GM15510 (cell line): ENCODE data around the gene LRRC4C.

Experiments used
- POLR2A ChIP-seq: IDR thresholded peaks from 3 replicates; pipeline ENCODE4 v1.6.1; 2011; ENCODE audit warnings: borderline replicate concordance; ENCODE audit not compliant: insufficient read length; ENCODE audit errors: extremely low read depth

Gene LRRC4C

DNA sequence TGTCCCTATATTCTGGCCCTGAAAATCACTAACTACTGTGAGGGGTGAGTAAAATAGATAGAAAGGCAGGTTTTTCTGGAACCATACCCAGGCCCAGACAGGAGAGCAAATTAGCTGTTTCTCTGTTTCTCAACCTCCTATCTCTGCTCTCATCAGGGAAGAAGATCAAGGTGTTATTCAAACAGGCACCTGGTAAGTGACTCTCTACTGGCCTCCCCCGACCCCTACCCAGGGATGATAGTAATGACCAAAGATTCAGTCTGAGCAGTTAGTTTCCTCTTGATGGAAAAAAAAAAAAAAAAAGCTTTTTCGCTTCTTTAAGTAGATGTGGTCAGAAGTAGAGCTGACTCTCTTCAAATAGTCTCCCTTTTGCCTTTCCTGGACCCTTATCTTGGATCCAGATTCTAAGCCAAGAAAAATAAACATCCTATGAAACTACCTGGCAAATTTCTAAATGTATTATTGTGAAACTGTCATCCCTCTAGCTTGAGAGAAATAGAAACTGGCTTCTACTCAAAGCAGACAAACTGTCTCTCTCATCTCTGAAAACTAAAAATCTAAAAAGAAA, 9.9 kb downstream of the LRRC4C start:
- no peak for TF ChIP-seq POLR2A

DNA sequence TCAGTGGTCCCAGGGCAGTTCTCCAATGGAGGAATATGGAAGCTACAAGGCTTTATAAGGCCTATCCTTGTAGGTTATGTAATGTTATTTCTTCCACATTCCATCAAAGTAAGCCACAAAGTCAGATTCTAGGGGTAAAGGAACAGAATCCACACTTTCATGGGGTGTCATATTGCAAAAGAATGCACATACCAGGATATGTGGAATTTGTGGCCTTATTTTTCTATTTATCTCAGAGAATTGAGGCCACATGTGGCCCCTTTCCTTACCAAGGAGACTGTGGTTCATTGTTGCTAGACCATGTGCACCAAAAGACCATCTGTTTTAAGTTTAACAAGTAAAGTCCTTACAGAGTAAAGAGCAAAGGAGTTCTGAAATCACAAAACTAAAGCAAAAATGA, 12.9 kb downstream of the LRRC4C start:
- TF ChIP-seq POLR2A = no peak

DNA sequence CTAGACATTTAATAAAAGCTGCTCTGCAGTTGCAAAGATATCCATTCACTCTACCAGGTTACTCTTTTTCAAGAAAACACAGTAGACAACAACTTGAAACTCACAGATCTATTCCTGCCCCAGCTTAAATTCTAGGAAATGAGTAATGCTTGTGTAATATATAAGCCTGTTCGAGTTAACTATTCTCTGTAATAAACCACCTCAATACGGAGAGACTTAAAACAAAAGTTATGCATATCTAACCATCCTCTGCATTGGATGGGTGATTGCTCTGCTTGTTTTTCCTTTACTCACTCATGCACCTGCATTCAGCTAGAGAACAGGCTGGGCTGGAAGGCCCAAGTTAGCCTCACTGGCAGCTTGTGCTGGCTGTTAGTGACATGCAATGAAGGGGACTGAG, 13.3 kb downstream of the LRRC4C start:
- TF ChIP-seq POLR2A = no peak

DNA sequence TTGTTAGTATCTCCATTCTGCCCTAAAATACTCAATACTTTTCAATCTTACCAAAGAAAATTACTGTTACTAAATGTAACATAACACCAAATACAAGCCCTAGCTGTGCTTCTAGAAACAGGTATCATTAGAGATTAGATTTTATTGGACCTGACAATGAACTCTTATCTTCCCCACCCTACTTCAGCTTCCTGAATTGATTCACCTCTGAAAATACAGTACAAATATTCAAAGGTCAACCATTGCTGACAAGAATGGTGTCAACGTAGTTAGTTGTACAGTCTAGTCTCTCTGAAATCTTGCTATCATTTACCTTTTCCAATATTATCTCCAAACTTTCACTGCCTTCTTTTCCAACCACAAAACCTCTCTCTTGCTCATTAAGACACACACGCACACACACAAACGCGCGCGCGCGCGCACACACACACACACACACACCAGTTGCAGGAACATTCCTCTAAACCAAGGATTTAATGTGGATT, 22.4 kb downstream of the LRRC4C start:
- no peak for TF ChIP-seq POLR2A

DNA sequence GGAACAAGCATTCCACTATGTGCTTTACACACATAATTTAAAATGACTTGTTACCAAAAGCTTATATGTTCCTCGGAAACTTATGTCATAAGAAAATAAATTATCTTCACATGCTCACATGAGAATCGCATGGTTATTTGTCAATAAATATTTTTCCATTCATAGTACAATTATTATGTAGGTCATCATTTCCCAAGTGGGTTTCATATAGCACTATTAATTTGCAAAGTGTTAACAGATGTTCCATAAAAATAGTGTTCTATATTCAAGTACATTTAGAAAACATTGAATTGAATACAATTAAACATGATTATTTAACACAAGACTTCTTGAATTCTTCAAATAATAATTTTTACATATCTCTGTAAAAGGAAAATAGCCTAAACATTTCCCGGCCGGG, 23.9 kb downstream of the LRRC4C start:
- TF ChIP-seq POLR2A = no peak

DNA sequence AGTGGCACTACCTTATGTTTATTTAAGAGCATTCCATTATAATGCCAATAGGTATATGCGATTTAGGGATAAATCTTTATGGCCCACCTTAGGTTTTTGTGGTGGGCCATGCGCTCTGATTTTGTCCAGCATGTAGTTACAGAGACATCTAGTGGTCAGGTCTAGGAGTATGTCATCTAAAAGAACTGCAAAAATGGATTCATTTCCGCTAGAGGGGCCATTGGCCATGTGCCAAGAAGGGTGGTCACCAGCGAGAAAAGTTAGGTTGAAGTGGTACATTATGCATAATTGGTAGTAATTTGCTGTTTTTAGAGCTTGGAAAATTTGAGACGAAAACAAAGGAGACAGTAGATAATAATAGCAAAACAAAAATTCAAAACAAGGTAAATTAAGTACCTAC, 27.7 kb downstream of the LRRC4C start:
- no peak for TF ChIP-seq POLR2A

DNA sequence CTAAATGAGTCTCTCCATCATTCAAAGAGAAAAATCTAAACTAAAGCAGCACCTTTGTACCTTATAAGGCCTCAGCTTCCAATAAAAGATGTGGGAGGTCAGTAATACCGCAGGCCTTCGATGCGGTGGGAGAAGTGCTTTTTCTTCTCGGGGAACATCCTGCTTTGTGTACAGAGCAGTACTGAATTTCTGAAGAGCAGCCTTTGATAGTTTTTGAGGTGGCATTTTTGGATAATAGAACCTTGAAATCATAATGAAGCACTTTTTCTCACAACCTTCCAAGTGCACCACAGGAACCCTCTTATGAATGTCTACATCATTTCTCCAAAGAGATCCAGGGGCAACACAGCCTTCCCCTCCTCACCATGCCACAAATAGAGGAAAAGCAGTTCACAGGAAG, 39.6 kb downstream of the LRRC4C start:
- no peak for TF ChIP-seq POLR2A

DNA sequence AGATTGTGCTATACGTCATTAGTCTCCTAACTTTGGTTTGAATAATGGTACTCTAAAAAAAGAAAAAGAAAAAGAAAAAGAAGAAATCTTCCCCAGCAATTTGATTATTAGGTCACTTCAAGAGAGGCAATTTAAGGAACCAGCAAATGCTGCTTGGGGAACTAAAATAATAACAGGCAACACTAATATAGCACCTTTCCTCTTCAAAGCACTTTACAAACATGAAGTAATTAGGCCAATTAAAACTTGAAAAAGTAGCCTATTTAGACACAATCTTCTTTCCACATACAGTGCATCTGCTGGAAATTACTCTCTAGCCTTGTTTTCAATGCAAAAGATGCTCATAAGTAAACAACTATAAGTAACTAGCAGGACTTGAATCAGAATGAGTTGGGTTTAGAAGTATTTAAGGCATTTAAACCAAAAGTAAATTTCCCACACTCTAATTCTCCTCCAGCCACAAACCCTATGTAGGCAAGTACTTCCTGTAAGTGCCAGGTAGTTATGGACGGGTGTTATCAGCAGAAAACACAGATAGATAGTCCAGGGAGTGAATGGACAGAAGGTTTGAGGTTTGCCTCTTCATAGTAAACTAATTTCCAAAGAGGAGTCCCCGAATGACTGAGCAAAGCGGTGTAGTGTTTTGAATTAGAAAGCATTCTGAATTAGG, 44.5 kb downstream of the LRRC4C start:
- no peak for TF ChIP-seq POLR2A

DNA sequence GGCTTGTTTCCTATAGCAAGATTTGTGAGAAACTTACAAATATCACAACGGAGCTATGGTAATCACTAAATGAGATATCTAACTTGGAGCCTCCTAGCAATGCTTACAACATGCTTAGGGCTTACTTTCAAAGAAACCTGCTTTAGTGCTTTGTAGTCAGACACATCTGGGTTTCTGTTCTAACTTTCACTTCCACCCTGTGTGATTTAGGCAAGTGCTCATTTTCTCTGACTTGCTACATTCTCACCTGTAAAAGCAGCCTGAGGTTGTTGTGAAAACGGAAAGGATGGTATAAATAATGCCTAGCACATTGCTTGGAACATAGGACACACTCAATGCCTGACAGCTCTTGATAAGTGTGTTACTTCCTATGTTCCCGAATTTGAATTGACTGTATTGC, 45.6 kb downstream of the LRRC4C start:
- TF ChIP-seq POLR2A = no peak

DNA sequence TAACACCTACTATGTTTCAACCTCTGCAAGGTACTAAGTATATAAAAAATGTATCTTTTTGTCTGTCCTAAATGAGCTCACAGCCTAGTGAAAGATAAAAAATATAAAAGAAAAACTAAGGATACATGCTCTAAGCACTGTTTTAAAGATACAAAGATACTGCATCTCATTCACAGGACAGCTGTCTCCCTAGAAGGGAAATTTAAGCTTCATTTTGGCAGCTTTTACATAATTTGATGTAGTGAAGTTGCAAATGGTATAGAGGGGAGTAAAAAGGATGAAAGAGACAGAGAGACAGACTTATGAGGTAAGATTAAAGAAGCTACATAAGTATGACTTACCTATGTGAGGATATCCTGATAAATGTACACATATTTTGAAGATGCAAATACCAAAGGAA, 53.6 kb downstream of the LRRC4C start:
- TF ChIP-seq POLR2A = no peak

DNA sequence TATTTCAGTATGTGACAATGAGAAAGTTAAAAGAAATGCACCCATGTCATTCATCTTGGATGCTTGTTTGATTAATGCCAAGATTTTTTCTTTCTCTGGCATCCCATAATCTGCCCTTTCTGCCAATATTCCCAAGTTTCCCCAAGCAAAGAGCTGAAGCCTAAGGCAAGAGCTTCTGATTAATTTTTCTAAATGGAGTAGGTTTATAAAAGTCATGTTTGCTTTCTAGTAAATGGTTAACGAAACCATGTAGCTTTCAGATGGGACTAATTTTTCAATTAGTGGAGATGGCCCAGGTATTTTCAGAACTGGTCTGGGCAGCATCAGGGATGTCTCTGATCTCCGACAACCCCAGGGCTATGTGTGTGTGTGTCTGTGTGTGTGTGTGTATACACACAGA, 55.3 kb downstream of the LRRC4C start:
- no peak for TF ChIP-seq POLR2A

DNA sequence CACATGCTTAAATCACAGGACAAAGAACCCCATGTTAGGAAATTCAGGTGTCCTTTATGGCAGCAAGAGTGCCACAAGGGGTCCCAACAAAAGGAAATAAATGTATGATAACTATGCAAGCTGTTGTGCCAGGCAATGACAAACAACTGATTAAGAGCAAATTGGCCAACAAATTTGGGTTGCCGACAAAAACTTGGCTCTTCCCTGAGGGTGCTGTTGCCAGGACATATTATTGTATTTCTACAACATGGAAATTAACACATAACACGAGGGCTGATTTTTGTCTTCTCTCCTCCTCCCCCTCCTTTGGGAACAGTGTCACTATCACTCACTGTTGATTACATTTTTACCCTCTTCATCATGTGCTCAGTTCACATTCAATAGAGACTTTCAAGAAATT, 56.0 kb downstream of the LRRC4C start:
- no peak for TF ChIP-seq POLR2A

DNA sequence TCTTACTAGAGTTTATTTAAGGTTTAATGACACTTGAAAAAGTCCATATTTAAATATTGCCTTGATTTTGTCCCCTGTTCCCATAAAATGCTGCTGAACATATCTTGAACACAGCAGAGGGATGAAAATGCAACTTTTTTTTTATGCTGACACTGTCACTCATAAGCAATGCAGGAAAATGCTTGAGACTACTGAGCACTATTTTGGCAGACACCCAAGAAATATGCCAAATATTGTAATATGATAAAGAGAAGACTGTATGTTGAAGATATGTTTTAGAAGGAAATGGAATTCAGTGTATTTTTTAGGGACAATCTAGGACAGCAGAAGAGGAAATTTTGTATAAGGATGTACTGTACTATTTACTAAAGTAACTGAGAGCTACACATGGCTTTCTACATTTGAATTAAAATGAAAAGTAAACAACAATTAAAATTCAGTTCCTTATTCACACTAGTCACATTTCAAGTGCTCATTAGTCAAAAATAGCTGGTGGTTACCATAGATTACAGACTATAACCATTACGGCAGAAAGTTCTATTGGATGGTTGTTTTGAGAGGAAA, 58.6 kb downstream of the LRRC4C start:
- no peak for TF ChIP-seq POLR2A

DNA sequence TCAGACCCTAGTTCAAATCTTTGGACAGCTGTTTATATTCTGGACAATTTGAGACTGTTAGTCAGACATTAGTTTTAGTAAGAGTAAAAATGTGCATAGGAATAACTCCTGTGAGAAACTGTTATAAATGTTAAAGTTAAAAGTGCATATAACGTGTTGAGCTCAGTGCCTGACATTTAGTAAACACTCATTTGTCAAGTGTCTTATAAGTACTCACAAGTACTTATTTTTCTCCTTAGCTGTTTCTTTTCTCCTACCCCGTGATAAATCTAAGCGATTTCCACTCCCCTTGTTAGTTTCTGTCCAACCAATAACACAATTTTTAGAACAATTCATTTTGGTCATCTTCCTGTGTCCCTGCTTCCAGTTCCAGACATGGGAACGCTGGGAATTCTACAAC, 59.3 kb downstream of the LRRC4C start:
- no peak for TF ChIP-seq POLR2A

DNA sequence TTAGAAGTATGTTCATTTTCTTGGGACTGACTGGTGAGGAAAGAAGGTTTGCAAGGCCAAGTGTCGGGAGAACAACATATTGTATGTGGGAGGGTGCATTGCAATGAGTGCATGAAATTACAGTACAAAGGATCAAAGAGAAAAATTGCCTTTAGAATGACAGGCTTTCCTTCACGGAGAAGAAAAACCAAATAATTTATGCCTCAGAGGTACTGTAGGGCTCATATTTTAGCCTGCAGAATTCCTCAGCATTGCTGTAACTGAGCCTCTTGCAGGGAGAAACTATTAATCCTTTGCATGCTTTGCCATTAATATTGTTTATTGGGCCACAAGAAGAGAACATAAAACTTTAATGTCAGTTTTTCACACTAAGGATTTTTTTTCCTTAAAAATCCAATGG, 60.1 kb downstream of the LRRC4C start:
- TF ChIP-seq POLR2A = no peak

DNA sequence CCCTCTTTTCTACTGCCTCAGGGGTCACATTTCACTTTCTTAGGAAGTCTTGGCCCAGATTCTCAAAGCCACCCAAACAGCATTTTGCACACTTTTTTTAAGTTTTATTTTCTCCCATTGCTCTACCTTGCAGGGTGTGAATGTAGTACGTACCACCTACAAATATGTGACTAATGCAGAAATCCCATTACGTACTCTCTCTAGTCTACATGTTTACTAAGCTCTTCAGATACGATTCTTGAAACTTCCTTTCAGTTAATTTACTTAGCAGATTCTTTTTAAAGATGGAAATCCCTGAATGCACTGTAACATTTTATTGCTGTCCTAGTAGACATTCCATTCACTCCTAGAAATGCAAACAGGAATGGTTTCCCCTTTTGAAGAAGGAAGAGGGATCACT, 61.3 kb downstream of the LRRC4C start:
- no peak for TF ChIP-seq POLR2A

DNA sequence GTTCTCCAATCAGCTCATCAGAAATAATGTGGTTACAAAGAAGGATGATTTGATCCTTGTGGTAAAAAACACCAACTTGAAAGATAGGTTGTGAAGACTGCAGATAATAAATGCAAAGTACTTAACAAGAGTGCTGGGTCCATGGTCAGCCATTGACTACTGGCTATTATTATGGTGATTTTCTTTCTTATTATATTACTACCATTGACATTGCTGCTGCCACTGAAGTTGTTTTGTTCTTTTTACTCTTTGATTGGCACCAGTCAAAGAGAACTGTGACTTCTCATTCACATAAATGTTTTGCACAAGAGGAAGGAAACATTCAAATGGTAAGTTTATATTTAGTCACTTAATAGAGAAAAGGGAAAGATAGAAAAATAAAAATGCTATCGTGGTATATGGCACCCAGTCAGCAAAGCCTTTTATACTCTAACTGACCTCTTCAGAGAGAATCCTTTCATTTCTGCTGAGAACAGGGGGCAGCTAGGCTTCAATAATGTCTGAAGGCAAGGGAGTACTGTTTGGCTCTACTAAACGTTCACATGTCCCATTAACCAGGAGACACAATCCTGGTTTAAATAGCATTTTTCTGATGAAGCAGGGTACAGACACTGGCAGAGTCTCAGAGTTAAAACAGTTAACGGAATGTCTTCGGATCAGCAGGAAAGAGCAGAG, 64.8 kb downstream of the LRRC4C start:
- no peak for TF ChIP-seq POLR2A

DNA sequence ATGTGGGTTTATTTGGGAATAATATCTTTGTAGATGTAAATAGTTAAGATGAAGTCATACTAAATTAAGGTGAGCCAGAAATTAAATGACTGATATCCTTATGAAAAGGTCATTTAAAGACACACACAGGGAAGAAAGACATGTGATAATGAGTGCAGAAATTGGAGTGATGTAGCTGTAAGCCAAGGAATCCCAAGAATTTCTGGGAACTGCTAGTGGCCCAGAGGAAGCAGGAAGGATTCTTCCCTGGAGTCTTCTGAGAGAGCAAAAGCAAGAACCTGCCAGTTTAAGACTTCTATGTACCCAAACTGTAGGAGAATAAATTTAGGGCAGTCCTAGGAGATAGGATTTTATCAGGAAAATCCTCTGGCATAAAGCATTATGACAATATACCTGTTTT, 66.9 kb downstream of the LRRC4C start:
- TF ChIP-seq POLR2A = no peak
